HS-5 (cell line): ENCODE data around the gene CTNNA3.

Source experiments
- DNase-seq: peaks from one replicate; pipeline ENCODE4 v3.0.0-alpha.2; 2012; ENCODE audit warnings: low read depth

Gene CTNNA3

DNA sequence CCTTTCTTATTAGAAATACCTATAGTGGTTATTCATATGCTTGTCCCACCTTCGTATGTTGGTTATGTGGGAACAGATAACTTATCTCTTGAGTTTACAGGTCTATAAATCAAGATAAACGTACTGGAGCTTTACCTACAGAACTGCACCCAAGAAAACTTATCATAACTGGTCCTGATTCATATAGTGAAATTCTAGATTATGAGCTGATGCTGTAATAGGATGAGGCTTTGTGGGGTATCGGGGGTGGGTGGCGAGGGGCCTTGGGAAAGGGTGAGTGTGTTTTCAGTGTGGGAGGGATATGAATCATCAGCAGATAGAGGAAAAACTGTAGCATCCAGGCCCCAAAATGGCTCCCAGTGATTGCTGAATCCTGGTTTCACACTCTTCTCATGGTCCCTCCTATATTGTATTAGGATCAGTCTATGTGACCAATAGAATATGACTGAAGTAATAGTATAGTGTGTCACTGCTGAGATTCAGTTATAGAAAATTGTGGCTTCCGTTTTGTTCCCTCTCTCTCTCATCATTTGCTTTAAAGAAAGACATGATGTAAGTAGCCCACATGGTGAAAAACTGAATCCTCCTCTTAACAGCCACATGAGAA lies 1476.9 kb downstream of the CTNNA3 start:
- DNase-seq = no peak

DNA sequence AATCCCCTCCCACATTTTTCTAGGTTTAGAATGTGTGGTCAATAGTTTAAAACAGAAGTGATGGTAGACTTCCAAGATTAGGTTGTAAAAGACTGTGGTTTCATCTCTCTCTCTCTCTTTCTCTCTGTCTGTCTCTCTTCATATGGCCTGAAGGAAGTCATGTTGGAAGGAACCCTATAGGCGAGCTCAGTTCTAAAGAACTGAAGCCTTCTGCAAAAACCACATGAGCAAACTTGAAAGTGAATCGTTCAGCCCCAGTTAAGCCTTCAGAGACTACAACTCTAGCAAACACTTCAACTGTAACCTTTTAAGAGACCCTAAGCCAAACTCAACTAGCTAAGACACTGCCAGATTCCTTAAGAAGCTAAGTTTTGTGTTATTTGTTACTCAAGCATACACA lies 1477.7 kb downstream of the CTNNA3 start:
- DNase-seq = no peak

DNA sequence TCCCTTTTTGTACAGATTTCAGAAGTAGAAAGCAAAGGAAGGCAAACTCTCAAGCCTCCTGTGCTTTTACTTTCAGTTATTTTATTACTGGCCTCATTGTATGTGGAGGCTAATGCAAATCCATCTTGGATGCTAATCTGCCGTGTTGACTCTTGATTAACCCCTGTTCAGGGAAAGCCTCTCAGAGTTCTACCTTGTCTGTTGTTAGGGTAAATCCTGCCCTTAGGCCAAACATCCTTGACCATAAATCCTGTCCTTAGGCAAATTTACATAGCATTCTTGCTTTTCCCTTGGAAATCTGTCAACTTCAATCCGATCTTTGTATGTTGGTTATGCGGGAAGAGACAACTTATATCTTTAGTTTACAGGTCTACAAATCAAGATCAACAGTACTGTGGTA lies 1480.1 kb downstream of the CTNNA3 start:
- no peak for DNase-seq

DNA sequence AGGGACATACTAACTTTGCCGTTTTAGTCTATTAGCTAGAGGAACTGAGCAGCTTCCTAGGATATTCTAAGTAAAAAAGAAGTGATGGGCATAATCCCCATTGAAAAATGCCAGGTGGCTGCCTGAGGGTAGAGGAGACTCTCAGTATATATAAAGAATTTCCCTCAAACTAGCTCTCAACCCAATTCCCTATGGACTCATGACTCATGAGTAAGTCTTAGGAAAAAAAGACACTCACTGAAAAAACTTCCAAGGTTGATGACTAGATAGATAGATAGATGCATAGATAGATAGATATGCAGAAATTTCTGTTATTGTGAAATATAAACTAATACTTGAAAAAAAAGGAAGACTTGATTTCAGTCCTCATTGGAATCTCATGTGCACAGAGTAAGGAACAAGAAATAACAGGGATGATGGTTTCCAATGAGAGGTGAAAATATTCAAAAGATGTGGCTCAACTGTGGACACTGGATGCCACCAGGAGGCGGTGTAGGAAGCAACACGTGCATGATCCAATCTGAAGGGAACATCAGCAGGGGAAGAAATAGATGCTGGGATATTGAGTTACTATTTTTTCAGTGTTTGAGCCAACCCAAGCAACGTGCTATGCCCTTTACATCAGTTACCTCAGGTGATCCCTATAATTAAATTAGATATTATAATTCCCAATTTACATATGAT lies 1481.1 kb downstream of the CTNNA3 start:
- DNase-seq = peak; percentile 28

DNA sequence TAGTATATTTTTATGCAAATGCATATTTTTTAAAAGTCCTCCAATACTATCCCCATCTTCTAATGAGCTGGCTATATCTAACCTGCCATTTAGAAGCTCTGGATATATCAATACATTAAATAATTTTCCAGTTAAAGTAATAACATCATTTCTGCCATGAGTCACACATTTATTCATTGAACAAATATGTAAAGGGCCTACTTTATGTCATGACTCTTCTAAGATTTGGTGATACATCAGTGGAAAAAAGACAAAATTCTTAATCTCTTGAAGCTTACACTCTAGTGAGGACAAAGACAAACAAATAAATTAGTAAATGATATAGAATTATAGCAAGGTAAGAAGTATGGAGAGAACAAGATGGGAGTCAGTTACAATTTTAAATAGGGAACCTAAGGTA lies 1487.0 kb downstream of the CTNNA3 start:
- DNase-seq = peak; percentile 22

DNA sequence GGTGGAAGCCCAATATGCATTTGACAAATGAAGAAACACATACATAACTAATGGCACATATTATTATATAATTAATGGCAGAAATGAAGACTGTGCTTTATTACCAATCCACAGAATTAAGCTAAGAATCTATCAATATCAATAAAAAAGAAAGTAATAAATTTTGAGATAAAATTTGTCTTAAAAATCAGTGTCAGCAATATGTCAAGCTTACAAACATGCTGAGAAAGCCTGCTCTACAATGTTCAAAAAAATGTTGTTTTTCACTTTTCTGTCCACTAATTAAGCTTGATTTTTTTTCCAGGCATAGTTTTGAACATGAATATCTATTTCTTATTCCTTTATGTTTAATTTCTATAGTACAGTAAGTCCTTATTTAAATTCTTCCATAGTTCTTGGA lies 1491.2 kb downstream of the CTNNA3 start:
- DNase-seq = no peak

DNA sequence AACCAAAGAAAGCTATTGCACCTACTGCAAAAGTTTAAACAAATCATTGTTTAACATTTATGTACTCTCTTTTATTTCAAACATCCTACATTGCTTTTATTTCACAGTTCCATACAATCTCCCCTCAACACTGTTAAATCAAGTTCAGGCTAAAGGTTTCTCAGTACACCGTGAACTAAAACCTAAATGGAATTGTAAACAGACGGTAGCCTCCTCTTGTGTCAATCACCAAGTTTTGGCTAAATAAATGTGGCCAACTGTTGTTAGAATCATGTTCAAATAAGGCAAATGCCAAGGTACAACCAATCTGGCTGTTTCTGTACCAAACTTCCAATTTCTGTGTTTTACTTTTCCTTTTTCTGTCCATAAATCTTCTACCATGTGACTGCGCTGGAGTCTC lies 1493.9 kb downstream of the CTNNA3 start:
- no peak for DNase-seq

DNA sequence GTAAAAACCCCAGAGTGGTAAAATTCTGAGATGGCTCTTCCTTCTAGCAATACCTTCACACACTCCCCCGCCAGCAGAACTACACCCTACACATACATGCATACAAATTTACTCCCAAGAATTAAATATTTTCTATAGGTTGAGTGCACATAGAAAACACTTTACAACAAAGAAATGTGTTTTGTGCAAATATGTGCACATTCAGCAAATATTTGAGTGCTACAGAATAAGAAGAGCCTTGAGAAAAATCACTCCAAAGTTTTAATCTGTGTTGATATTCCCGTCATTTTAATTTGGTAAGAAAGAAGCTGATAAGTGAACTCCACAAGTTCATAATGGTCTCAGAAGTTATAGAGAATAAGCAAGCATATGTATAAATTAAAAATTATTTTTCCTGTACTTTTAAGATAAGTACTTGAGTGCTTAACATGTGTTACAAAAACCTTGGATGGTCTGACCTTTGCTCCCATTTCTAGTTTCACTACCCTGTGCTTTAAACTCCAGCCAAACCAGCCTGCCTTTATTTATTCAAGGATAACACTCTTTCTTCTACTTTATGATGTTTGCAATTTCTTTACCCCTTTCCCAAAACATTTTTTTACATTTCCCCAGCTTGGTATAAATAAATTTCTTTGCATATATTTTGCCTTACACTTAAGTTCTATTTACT lies 1503.7 kb downstream of the CTNNA3 start:
- DNase-seq = no peak

DNA sequence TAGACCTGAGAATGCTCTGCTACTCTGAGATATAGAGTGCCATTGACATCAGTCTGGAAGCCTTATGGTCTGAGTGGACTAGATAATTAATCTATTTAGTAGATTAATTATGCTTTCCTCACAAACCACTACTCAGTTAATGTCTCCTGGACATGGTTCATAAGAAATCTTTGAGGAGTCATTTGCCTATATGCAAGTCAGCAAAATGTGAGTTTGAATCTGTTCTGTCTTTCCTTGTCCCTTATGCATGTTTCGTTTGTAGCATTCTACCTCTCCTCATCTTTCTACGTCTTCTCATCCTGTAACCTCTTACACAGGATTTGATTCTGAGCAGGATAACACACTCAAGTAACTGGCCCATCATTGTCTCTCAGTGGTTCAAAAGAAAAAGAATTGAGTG lies 1505.6 kb downstream of the CTNNA3 start:
- DNase-seq = no peak

DNA sequence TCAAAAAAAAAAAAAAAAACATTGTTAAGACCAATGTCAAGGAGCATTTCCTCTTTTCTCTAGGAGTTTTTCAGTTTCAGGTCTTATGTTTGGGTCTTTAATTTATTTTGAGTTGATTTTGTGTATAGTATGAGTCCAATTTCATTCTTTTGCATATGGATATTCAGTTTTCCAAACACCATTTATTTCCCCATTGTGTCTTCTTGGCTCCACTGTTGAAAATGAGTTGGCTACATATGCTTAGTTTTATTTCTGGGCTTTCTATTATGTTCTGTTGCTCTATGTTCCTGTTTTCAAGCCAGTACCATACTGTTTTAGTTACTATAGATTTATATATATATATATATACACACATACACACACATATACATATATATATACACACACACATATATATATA lies 1506.7 kb downstream of the CTNNA3 start:
- DNase-seq = no peak

DNA sequence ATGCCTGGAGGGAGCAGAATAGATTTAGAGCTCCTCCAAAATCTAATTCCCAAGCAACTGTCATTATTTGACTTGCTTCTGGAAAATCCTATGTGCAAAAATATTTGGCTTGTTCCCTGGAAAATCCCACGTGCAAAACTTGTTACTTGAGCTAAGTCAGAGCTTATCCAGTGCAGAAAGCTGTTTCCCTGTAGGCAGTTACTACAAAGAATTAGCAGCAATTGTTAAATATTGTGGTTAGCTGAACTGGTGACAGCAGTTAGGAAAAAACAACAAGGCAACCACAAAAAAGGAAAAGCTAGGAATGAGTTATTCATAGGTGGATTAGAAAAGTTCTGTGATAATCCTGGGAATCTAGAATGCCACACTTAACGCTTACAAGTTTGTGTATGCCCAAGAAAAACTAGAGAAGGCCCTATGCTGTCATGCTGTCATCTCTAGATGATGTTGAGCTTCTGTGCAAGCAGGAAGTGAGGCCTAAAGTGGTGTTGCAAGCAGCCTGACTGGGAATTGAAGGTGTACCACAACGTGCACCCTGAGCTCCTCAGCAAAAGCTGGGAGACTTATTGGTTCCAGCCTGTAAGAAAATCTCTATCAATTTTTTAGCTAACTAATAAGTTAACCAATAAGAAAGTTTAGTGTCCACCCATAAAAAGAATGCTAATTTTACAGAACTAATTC lies 1508.8 kb downstream of the CTNNA3 start:
- DNase-seq = no peak

DNA sequence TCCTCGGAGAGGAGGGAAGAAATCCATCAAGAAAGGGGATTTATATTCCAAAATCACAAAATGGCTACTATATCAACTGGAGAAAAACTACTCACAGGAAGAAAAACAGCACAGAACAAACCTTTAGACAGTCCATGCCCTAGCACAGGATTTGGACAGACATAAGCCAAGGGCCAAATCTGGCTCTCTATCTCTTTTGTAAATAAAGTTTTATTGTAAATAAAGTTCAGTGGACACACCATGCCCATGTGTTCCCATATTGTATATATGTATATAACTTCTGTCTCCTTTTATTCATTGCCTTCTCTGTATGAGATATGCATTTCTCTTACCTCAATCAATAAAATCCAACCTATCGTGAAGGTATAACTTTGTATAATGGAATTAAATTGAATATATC lies 1513.0 kb downstream of the CTNNA3 start:
- no peak for DNase-seq

DNA sequence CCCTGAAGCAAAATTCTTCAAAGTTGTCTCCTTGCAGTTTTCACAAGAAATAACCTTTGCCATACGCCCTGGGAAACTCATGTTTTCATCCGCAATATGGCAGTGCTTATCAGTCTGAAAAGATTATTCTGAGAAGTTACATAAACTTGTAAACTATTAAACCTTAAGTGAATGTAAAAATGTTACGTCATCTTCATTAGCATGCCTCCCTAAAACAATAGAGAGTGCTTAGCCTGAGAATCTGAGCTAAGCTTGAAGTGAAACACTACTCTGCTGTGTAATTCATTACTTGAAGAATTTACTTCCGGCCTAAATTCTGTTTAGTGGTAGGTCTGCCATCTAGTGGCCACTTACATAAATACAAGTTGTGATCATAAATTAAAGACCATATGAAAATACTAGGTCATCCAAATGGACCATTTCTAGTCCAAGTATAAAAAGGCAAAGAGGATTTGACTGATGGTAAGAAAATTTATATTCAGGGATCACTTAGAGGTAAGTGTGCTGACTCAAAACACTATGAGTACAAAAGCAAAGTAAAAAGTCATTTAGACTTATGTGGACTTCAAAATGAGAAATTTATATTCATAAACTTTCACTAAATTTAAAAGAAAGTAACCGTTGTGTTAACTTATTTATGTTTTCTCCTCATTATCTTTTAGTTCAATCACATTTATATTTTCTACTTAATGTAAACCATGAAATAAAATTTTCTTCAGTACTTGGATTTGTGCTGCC lies 1515.2 kb downstream of the CTNNA3 start:
- DNase-seq = peak; percentile 41

DNA sequence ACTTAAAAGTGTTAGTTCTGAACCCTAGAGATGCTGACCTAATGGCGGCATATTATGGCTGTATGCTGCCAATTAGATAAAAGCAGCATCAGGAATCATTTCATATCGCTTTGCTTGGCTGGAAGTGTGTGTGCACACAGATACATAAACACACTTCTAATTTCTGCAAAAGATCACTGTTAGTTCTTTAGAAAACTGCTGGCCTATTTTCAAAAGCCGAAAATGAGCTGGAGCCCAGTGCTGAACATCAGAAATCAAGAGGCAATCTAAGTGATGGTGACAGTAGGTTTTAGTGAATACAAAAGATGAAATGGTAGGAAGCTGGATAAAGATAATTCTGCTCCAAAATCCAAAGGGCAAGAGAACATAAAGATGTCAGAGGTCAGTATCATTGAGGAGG lies 1516.0 kb downstream of the CTNNA3 start:
- DNase-seq = no peak

DNA sequence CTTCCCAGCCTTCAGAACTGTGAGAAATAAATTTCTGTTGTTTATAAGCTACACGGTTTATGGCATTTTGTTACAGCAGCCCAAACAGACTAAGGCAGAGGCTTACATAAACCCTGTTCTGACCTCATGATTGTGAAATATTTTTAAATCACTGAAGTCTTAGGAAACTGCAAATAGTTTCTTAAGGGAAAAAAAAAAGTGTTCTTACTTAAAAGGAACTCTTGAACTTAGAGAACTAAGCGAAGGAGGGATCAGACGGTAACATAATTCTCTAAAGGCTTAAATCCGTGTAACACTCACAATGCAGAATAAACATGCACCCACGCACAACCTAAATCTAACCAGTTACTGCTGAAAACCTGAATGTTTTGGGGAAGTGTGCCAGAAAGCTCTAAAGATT lies 1519.2 kb downstream of the CTNNA3 start:
- DNase-seq = no peak

DNA sequence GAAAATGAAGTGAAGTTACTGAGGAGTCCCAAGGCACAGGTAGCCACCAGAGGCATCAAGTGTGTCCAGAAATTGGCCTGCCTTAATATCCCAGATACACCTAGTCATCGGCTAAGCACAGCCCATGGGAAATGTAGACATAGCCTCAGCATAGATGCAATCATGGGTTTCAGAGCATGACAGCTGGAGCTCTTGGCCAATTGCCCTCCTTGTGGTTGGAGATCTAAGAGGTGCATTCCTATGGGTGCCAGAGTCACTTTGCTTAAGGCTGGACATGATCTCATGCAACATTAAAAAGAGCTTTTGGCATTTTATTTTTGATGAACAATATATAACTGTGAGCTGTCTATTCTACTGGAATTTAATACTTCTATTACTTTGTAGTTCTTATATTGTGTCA lies 1528.2 kb downstream of the CTNNA3 start:
- peak; percentile 46 for DNase-seq

DNA sequence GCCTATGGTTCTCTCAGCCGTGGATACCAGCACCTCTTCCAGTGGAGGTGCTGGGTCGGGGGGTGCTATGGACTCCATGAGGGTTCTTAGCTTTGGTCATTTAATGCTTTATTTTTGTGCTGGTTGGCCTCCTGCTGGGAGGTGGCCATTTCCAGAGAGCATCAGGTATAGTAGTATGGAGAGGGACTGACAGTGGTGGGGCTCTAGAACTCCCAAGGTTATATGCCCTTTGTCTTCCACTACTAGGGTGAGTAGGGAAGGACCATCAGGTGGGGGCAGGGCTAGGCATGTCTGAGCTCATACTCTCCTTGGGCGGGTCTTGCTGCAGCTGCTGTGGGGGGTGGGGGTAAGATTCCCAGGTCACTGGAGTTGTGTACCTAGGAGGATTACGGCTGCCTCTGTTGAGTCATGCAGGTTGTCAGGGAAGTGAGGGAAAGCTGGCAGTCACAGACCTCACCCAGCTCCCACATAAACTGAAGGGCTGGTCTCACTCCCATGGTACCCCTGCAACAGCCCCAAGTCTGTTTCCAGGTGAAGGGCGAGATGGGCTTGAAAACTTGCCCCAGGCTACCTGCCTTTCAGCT lies 1533.3 kb downstream of the CTNNA3 start:
- no peak for DNase-seq

DNA sequence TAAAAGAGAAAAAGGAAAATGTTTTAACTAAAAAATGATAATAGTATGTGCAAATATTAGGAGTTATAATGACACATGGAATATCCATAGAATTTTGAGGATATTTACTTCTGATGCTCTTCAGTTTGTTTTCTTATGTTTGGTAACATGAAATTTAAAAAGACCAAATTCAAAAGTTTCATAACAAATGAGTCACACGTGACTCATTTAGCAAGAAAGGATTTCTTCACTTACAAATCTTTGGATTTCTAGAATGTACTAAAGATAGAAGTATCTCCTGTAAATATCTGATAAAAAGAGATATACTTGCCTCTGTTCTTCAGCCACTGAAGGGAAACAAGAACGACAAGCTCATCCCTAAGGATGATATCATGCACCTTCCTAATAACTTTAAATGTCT lies 1544.6 kb downstream of the CTNNA3 start:
- peak; percentile 30 for DNase-seq

DNA sequence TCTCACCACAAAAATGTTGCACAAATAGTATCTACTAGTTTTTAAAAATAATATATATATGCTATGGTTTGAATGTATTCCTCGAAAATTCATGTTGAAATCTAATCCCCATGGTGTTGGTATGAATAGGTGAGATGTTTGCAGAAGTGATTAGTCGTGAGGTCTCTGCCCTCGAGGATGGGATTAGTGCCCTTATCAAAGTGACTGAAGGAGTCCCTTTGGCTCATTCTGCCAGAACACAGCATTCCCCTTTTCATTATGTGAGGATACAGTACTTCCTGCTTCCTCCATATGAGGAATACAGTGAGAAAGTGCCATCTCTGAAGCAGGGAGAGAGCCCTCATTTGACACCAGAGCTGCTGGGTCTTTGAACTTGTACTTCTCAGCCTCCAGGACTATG lies 1547.7 kb downstream of the CTNNA3 start:
- DNase-seq = no peak

DNA sequence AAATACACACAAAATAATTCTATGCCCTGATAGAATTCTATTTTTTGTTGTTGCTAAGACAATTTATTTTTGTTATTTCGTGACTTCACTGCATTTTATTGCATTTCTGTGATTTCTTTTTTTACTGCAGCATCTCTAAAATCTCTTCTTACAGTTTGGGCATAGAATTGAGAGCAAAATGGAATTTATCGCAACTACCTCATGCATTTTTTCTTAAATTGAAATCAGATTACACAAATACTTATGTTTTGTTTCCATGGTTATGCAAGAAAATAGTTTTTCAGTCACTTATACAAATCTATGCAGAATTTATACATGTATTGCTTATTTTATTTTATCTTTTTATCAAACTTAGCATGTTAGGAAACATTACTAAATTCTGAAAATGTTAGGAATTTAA lies 1552.0 kb downstream of the CTNNA3 start:
- DNase-seq = no peak

DNA sequence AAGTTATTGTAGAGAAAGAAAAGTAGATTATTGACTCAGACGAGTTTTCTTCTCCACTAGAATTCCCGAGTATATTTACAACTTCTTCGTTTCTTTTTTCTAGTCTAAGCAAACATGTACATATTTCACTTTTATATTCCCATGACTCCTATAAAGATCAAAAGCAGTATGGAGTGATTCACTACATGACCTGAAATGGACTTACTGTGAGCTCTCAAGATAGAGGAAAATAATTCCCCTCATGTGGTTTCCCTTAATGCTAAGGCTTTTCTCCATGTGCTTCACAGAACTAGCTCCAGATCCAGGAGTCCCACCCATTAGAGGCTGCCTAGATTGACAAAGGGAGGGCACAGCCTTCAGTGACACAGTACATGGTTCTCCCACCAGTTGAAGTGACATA lies 1593.2 kb downstream of the CTNNA3 start:
- no peak for DNase-seq
